B cell (primary cell): ENCODE data around the gene CFAP77. TPM values are rescaled to one million over a fixed set of nuclear protein-coding genes. Genes with fewer than 3 reads are reported as not detected.

Experiments used
- ATAC-seq: fragments of 200-7000 bp; cut with Tn5 transposase; one replicate; pipeline ENCODE4 v1.10.0; 2021; ENCODE audit warnings: low read depth, mild to moderate bottlenecking, moderate number of reproducible peaks, moderate library complexity
- CTCF ChIA-PET: fragments of 350-600 bp; sonication (Branson Sonifier 250); formaldehyde crosslinking; loops from one replicate; lab custom pipeline; 2021; ENCODE audit warnings: antibody characterized with exemption, inconsistent platforms; lab: Charles Lee
- POLR2A ChIA-PET: fragments of 350-600 bp; sonication (Branson Sonifier 250); formaldehyde crosslinking; loops from one replicate; lab custom pipeline; 2021; ENCODE audit warnings: antibody characterized with exemption; lab: Charles Lee
- DNase-seq: peaks from one replicate; pipeline ENCODE4 v3.0.0; 2013
- H2AFZ ChIP-seq: 2 replicates; pipeline ENCODE4 v1.6.1; 2012; ENCODE audit warnings: mild to moderate bottlenecking, low read depth, low read length; ENCODE audit not compliant: insufficient read depth, poor library complexity, severe bottlenecking
- H3K27ac ChIP-seq, 2 donors: 1 replicate in 1 of 2; 2 replicates in 1 of 2; pipeline ENCODE4 v1.5.1; 2012 to 2013; ENCODE audit warnings: low read length in 2 of 2, mild to moderate bottlenecking in 2 of 2, moderate library complexity in 1 of 2
- H3K27me3 ChIP-seq, 4 experiments: fragments of 200-600 bp in 1 of 4; sonication (generic) in 1 of 4; replicated peaks in 1 of 4; 1 replicate in 2 of 4; 2 replicates in 2 of 4; pipeline versions ENCODE4 v1.6.1 to v1.7.0; 2013 to 2016; ENCODE audit warnings: low read length in 3 of 4, mild to moderate bottlenecking in 2 of 4, mixed read lengths in 1 of 4, moderate library complexity in 1 of 4; ENCODE audit not compliant: insufficient read depth in 4 of 4, control insufficient read depth in 3 of 4; ENCODE audit errors: control extremely low read depth in 1 of 4
- H3K36me3 ChIP-seq, 2 experiments: replicated peaks in 1 of 2; 1 replicate in 1 of 2; 2 replicates in 1 of 2; pipeline versions ENCODE4 v1.6.1 to v1.7.1; 2013; ENCODE audit warnings: low read length in 1 of 2; ENCODE audit not compliant: insufficient read depth in 2 of 2, control insufficient read depth in 1 of 2; ENCODE audit errors: control extremely low read depth in 1 of 2, extremely low read depth in 1 of 2
- H3K4me1 ChIP-seq, 2 donors: fragments of 200-600 bp in 1 of 2; sonication (generic) in 1 of 2; 1 replicate in 1 of 2; 2 replicates in 1 of 2; pipeline versions ENCODE4 v1.5.1 to v1.6.1; 2013 to 2017; ENCODE audit warnings: low read length in 2 of 2; ENCODE audit not compliant: control insufficient read depth in 2 of 2, insufficient read depth in 2 of 2
- H3K4me2 ChIP-seq: replicated peaks from 2 replicates; pipeline ENCODE3; 2012; ENCODE audit warnings: mild to moderate bottlenecking, low read depth, low read length; ENCODE audit not compliant: poor library complexity, severe bottlenecking
- H3K4me3 ChIP-seq, 5 experiments: fragments of 200-600 bp in 1 of 5; sonication (generic) in 1 of 5; 1 replicate in 3 of 5; 2 replicates in 2 of 5; pipeline versions ENCODE4 v1.5.1 to v1.7.0; 2011 to 2016; ENCODE audit warnings: low read length in 4 of 5, mild to moderate bottlenecking in 4 of 5, low read depth in 2 of 5, control low read depth in 1 of 5, moderate library complexity in 1 of 5; ENCODE audit not compliant: insufficient read depth in 1 of 5; ENCODE audit errors: control extremely low read depth in 1 of 5, extremely low read depth in 1 of 5
- H3K79me2 ChIP-seq: fragments of 200-600 bp; sonication (generic); one replicate; pipeline ENCODE4 v1.6.0; 2016; ENCODE audit warnings: low read length; ENCODE audit not compliant: control insufficient read depth, insufficient read depth
- H3K9ac ChIP-seq: fragments of 200-600 bp; sonication (generic); 2 replicates; pipeline ENCODE4 v1.6.1; 2017; ENCODE audit warnings: mild to moderate bottlenecking, low read length, moderate library complexity
- H3K9me3 ChIP-seq, 3 donors: one replicate each; pipeline versions ENCODE4 v1.6.1 to v1.7.1; 2013; ENCODE audit warnings: low read length in 2 of 3; ENCODE audit not compliant: control insufficient read depth in 2 of 3, insufficient read depth in 1 of 3; ENCODE audit errors: control extremely low read depth in 1 of 3
- H4K20me1 ChIP-seq: 2 replicates; pipeline ENCODE4 v1.6.0; 2012; ENCODE audit warnings: mild to moderate bottlenecking, low read length; ENCODE audit not compliant: insufficient read depth, control insufficient read depth, poor library complexity, severe bottlenecking
- H3K27ac Mint-ChIP-seq: one replicate; pipeline ENCODE4 v1.8.0; 2021; ENCODE audit warnings: mixed read lengths
- H3K27me3 Mint-ChIP-seq: one replicate; pipeline ENCODE4 v1.8.0; 2021; ENCODE audit warnings: mixed read lengths
- H3K4me1 Mint-ChIP-seq: one replicate; pipeline ENCODE4 v1.8.0; 2021; ENCODE audit warnings: mixed read lengths
- H3K4me3 Mint-ChIP-seq: one replicate; pipeline ENCODE4 v1.8.0; 2021; ENCODE audit warnings: mixed read lengths
- H3K9me3 Mint-ChIP-seq: one replicate; pipeline ENCODE4 v1.8.0; 2022; ENCODE audit warnings: mixed read lengths; ENCODE audit not compliant: insufficient read depth
- CTCF ChIP-seq: fragments of 200-600 bp; IDR thresholded peaks from one replicate; pipeline ENCODE4 v1.8.0; 2022; ENCODE audit warnings: antibody characterized with exemption, mild to moderate bottlenecking
- EZH2 ChIP-seq: IDR thresholded peaks from 2 replicates; pipeline ENCODE4 v1.6.1; 2012; ENCODE audit warnings: borderline replicate concordance, low read depth, mild to moderate bottlenecking, moderate library complexity, low read length; ENCODE audit not compliant: insufficient read depth, poor library complexity, severe bottlenecking
- WGBS: methylation state at CpG from one replicate; pipeline ENCODE4 v1.1.5; 2013; ENCODE audit warnings: missing lambda C conversion rate; ENCODE audit not compliant: insufficient coverage; 5-methylcytosine and 5-hydroxymethylcytosine counted together
- intact Hi-C: fragments of 100-400 bp; cut with micrococcal nuclease; formaldehyde crosslinking; loops from one replicate; pipeline ENCODE4 v1.10.0; 2022
- polyA plus RNA-seq: library from polyadenylated mRNA; depleted of rRNA; stranded (reverse); fragments of >200 nt; gene quantifications from 2 replicates; pipeline ENCODE4 v1.2.3, GENCODE V29; 2012
- total RNA-seq, 2 donors: library from RNA; stranded (reverse); fragments of 120-200 nt in 1 of 2; gene quantifications; 1 replicate in 1 of 2; 2 replicates in 1 of 2; pipeline versions ENCODE4 v1.2.3 to v1.2.4, GENCODE V29; 2013 to 2022

The CFAP77 gene
- total and polyA plus RNA-seq, 2 donors (not counting 1 experiment from before 2014, with no cell fraction given), result not detected

GRCh38 chr9:132511191-132511999 is 101.4 kb downstream of the CFAP77 start:
- WGBS, result 93% methylated on average over 23 of the region's 25 CpGs
- no peaks in the 10 kb centered on the region for H3K9me3 Mint-ChIP-seq
- peaks cover 5 to 12% of the 10 kb centered on the region in 2 donors for H3K4me1 ChIP-seq
- no peak overlapping the region for H3K27ac Mint-ChIP-seq
- no peak overlapping the region for H3K4me3 ChIP-seq
- peaks cover 17% of the 10 kb centered on the region for H3K27me3 Mint-ChIP-seq
- ATAC-seq (no peak), DNase-seq (no peak)
- ChIA-PET CTCF (interaction anchor here (0.9 to 6.3 kb wide), 2 partner anchors 10 to 288 kb away, joined by 3 to 40 read pairs; no protein-coding TSS in a partner anchor), POLR2A (no interaction called here)
- no peak for TF ChIP-seq CTCF
- no peak for TF ChIP-seq EZH2
- H3K4me2 ChIP-seq, result no peak overlapping the region
- peaks cover 4% of the 10 kb centered on the region for H3K4me1 Mint-ChIP-seq
- no peak overlapping the region for H3K4me3 Mint-ChIP-seq
- H3K9me3 ChIP-seq, result no peaks in the 10 kb centered on the region
- no peaks in the 10 kb centered on the region for H3K79me2 ChIP-seq
- no peaks in the 10 kb centered on the region for H3K36me3 ChIP-seq
- no peaks in the 10 kb centered on the region for H3K27me3 ChIP-seq
- H3K9ac ChIP-seq, result no peak overlapping the region
- H4K20me1 ChIP-seq, result no peaks in the 10 kb centered on the region
- H3K27ac ChIP-seq, result no peak overlapping the region
- intact Hi-C loops, result no loop called here
- H2AFZ ChIP-seq, result no peak overlapping the region

- DNase-seq (no peak), ATAC-seq (no peak)
- intact Hi-C loops, result no loop called here
- Histone ChIP-seq H3K27me3 (peaks cover 0 to 5% (median 0%) of the 10 kb centered on the region in 4 experiments), H3K9ac (no peak overlapping the region), H3K36me3 (no peaks in the 10 kb centered on the region), H4K20me1 (no peaks in the 10 kb centered on the region), H3K4me3 (no peak overlapping the region), H3K27ac (no peak overlapping the region), H3K4me2 (no peak overlapping the region), H2AFZ (no peak overlapping the region), H3K9me3 (no peaks in the 10 kb centered on the region), H3K79me2 (no peaks in the 10 kb centered on the region), H3K4me1 (no peaks in the 10 kb centered on the region)
- H3K4me3 Mint-ChIP-seq, result no peak overlapping the region
- H3K27ac Mint-ChIP-seq, result no peak overlapping the region
- H3K27me3 Mint-ChIP-seq, result peaks cover 17% of the 10 kb centered on the region
- H3K9me3 Mint-ChIP-seq, result no peaks in the 10 kb centered on the region
- TF ChIP-seq EZH2 (no peak), CTCF (no peak)
- no peaks in the 10 kb centered on the region for H3K4me1 Mint-ChIP-seq
- ChIA-PET POLR2A (no interaction called here), CTCF (no interaction called here)
- 82% methylated on average over 15 of the region's 15 CpGs for WGBS
These were observed 103.4 kb downstream of the CFAP77 start for GRCh38 chr9:132513416-132513815.
